Skeletal muscle satellite cell (primary cell): Measurements from ENCODE around the gene LRRC14B.

Source experiments
- H3K27me3 ChIP-seq: 2 replicates; pipeline ENCODE4 v1.7.0; 2013; ENCODE audit warnings: low read length; ENCODE audit not compliant: control insufficient read depth, insufficient read depth
- H3K36me3 ChIP-seq: 2 replicates; pipeline ENCODE4 v1.7.0; 2013; ENCODE audit warnings: mild to moderate bottlenecking, control low read depth, low read length; ENCODE audit not compliant: insufficient read depth
- H3K4me1 ChIP-seq: 2 replicates; pipeline ENCODE4 v1.7.0; 2013; ENCODE audit warnings: low read length; ENCODE audit not compliant: control insufficient read depth, insufficient read depth
- H3K4me2 ChIP-seq: 2 replicates; pipeline ENCODE4 v1.7.0; 2013; ENCODE audit warnings: mild to moderate bottlenecking, low read length
- H3K4me3 ChIP-seq: 2 replicates; pipeline ENCODE4 v1.7.0; 2013; ENCODE audit warnings: low read length
- H3K9ac ChIP-seq: 2 replicates; pipeline ENCODE4 v1.7.0; 2013; ENCODE audit warnings: mild to moderate bottlenecking, low read depth, low read length, moderate library complexity
- H3K9me3 ChIP-seq: replicated peaks from 2 replicates; pipeline ENCODE4 v1.7.0; 2013; ENCODE audit warnings: mild to moderate bottlenecking, control low read depth, low read length

The LRRC14B gene

DNA sequence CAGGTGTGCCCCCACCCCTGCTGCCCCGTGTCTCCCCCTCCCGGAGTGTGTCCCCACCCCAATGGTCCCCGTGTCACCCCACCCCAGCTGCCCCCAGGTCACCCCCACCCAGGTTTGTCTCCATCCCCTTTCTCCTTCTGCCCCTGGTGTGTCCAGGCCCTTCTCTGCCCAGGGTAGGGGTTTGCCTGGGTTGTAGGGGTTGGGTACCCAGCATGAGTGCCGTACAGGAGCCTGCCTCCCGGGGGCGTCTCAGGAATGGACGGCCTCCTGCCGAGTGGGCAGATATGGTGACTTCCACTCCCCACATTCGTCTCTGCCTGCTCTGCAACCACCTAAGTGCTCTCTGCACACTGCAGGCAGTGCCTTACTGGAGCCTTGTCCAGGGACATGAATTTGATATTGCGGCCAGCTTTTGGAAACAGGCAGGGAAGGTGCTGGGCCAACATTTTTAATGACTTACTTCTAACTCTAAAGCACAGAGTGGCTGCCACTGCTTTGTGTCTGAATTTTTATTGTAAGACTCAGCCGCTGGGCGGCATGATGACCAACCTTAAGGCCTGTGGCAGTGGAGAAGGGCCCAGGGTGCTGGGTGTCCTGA is 6.7 kb downstream of the LRRC14B start:
- H3K4me1 ChIP-seq: no peaks in the 10 kb centered on the region
- H3K36me3 ChIP-seq: peaks cover 3% of the 10 kb centered on the region
- H3K4me3 ChIP-seq: no peak overlapping the region
- no peak overlapping the region for H3K9ac ChIP-seq
- H3K4me2 ChIP-seq: no peak overlapping the region
- H3K9me3 ChIP-seq: no peaks in the 10 kb centered on the region
- peaks cover 9% of the 10 kb centered on the region for H3K27me3 ChIP-seq

DNA sequence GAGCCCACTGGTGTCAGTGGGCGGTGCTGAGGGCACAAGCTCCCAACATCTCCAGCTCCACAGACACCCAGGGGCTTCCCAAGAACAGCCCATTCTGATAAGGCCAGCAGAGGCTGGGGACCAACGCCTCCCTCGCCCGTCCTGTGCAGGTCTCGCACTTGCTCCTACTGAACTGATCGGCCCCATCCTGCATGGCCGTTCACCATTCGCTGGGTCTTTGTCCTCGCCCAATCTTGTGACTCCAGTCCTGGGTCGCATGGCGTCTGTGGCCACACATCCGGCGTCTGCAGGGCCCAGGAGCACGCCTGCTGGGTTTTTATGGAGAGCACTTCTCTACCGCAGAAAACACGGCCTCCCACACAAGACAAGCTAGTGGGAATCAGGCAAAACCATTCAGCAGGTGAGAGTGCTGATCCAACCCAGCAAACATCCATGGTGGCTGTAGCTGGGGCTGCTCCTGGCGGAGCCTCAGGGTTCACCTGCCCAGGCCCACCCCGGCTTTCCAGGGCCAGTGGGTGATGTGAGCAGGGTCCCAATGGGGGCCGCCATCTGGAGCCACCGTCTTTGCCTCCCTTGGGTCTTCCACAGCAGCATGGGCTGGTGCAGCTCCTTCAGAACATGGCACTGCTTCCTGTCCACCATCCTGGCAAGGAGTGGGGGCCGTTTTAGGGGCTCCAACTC is 7.4 kb downstream of the LRRC14B start:
- no peak overlapping the region for H3K9ac ChIP-seq

DNA sequence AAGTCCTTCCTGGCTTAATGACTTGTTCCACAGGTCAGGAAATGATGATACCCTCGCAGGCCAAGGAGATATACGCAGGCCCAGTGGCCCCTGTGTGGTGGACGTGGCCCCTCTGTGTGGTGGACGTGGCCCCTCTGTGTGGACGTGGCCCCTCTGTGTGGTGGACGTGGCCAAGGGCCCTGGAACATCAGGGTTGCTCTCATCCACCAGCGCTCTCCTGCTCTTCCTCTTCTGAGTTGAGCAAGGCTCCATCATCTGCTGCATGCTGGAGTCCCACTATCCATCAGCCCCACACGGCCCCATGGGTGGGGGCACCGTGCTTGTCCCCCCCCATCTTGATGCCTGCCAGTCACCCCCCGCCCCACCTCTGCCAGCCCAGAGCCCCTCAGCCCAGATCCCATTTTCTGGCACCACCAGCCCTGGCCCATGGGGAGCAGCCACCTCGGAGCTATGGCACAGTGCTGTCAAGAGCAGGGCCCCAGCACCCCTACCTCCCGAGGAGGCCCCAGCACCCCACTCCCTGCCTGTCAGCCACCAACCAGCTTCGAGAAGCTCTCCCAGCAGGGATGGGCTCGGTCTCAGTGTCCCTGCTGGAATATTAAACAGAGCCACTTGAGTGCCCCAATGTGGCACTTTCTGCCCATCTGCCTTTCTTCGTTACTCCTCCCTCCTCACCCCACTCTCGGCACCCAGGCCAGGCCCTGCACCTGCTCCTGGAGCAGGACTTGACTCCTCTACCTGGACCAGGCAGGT is 8.1 kb downstream of the LRRC14B start:
- peaks cover 13% of the 10 kb centered on the region for H3K36me3 ChIP-seq
- H3K4me1 ChIP-seq: no peaks in the 10 kb centered on the region
- H3K4me2 ChIP-seq: no peak overlapping the region
- H3K9ac ChIP-seq: no peak overlapping the region
- H3K4me3 ChIP-seq: no peak overlapping the region
- peaks cover 7% of the 10 kb centered on the region for H3K27me3 ChIP-seq
- no peaks in the 10 kb centered on the region for H3K9me3 ChIP-seq

More for the DNA sequence above, 7.4 kb downstream of the LRRC14B start:
- Histone ChIP-seq H3K4me3 (no peak overlapping the region), H3K4me2 (no peak overlapping the region), H3K36me3 (peaks cover 8% of the 10 kb centered on the region), H3K4me1 (no peaks in the 10 kb centered on the region), H3K9me3 (no peaks in the 10 kb centered on the region), H3K27me3 (peaks cover 9% of the 10 kb centered on the region)

DNA sequence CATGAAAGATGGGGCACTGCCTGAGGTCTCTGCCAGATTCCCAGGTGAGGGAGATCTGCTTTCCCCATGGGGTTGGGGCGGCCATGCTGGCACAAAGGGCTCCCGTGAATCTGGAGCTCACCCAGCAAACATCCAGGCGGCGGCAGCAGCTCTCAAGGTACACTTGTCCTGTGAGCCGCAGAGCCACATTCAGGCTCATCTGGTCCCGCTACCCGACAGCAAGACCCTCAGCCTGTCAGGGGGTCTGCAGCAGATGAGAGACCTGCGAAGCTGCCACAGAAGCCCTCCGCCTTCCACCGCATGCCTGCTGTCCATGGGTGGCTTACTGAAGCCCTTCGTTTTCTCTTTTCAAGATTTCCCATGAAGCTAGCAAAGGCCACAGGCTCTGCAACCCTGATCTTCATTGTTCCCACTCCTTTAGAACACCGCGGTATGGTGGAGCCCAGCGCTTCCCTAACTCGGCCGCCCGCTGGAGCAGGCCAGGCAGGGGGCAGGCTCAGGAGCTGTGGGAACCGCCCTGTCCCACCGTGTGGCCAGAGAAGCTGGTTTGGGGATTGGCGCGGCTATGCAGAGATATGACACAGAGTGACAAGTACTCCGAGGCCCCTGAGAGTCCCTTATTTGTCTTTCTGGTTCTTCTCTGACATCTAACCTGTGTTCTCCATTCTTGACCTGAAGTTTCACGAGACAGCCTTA is 8.8 kb downstream of the LRRC14B start:
- Histone ChIP-seq H3K4me2 (no peak overlapping the region), H3K4me1 (no peaks in the 10 kb centered on the region), H3K4me3 (no peak overlapping the region), H3K9ac (no peak overlapping the region), H3K36me3 (peaks cover 17% of the 10 kb centered on the region), H3K27me3 (no peaks in the 10 kb centered on the region), H3K9me3 (no peaks in the 10 kb centered on the region)

DNA sequence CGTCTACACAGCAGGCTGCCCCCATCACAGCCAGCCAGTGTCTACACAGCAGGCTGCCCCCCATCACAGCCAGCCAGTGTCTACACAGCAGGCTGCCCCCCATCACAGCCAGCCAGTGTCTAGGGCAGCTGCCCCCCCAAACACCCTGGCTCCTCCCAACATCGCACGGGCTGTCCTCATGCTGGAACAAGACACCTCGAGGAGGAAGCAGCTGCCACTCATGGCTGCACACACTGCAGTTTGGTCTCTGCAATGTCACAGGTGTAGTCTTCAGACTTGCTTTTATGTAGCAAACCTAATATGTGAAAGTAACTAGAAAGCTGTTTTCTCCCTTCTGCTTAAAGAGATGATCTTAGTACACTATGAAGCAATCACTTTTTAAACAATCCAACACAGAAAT is 9.7 kb downstream of the LRRC14B start:
- Histone ChIP-seq H3K36me3 (peaks cover 24% of the 10 kb centered on the region), H3K4me1 (no peaks in the 10 kb centered on the region), H3K4me2 (no peak overlapping the region), H3K9me3 (no peaks in the 10 kb centered on the region), H3K9ac (no peak overlapping the region), H3K4me3 (no peak overlapping the region), H3K27me3 (no peaks in the 10 kb centered on the region)

DNA sequence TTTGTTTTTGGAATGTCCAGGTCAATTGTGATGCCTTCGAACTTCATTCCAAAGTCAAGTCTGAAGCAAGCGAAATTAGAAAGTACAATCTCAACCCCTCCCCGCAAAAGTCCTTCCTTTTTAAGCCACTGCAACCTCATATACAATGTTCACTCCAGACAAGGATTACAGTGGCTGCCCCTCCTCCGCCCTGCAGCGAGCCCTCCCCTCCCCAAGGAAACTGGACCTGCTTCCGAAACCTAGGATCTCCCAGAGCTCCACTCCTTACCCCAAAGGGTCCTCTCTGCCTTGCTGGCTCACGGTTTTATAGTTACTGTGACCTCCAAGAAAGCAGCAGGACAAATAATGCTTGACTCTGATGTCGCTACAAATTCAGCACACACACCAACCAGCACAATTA is 10.4 kb downstream of the LRRC14B start:
- no peak overlapping the region for H3K4me2 ChIP-seq
- peaks cover 6% of the 10 kb centered on the region for H3K4me1 ChIP-seq
- H3K36me3 ChIP-seq: peaks cover 24% of the 10 kb centered on the region
- no peak overlapping the region for H3K9ac ChIP-seq
- no peaks in the 10 kb centered on the region for H3K9me3 ChIP-seq
- no peak overlapping the region for H3K4me3 ChIP-seq
- no peaks in the 10 kb centered on the region for H3K27me3 ChIP-seq

DNA sequence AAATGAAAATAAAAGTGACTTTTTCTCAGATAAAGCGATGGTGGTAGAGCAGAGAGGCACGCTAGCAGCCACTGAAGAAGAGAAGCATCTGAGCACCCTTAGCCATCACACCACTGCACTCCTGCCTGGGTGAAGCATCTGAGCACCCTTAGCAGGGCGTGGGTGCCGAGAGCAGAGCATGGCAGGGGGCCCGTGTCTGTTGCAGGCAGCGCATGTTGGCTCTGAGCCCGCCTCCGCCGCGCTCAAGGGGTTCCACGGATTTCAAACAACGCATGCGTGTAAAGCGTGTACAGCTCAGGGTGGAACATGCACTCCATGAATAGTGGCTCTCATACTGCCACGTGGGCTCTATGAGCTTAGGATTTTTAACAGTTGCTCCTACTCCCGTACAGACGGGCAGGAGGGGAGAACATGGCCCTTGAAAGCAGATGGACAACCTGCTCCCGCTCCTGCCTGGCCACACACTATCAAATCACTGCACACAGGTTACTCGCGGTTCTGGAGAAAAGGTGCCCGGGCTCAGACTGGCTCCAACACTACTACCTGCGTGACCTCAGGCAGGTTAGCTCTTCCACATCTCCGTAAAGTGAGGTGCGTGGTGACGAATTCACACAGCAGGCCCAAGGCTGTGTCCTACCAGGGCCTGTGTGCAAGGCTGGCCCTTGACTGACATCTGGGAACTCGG is 12.1 kb downstream of the LRRC14B start:
- peaks cover 27% of the 10 kb centered on the region for H3K36me3 ChIP-seq

DNA sequence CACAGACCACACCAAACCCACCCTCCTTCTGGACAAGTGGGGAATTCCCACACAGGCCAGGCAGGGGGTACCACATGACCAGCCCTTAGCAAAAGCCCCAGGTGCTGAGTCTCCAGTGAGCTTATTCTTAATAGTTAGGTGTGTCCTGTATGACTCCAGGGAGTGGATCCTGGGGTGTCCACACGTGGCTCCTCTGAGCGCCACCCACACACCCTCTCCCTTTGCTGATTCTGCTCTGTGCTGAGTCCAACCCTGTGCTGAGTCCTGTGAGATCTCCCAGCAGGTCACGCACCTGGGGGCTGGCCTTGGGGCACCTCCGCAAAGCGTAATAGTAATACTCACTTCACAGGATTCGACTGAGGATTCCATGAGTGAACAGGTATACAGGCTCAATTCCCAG is 12.7 kb downstream of the LRRC14B start:
- H3K9ac ChIP-seq: no peak overlapping the region
- no peaks in the 10 kb centered on the region for H3K27me3 ChIP-seq
- H3K9me3 ChIP-seq: no peaks in the 10 kb centered on the region
- H3K36me3 ChIP-seq: peaks cover 25% of the 10 kb centered on the region
- peaks cover 7% of the 10 kb centered on the region for H3K4me1 ChIP-seq
- no peak overlapping the region for H3K4me3 ChIP-seq
- H3K4me2 ChIP-seq: no peak overlapping the region

More for the DNA sequence above, 12.1 kb downstream of the LRRC14B start:
- H3K4me2 ChIP-seq: no peak overlapping the region
- no peaks in the 10 kb centered on the region for H3K27me3 ChIP-seq
- no peaks in the 10 kb centered on the region for H3K9me3 ChIP-seq
- peaks cover 7% of the 10 kb centered on the region for H3K4me1 ChIP-seq
- H3K4me3 ChIP-seq: no peak overlapping the region
- no peak overlapping the region for H3K9ac ChIP-seq

DNA sequence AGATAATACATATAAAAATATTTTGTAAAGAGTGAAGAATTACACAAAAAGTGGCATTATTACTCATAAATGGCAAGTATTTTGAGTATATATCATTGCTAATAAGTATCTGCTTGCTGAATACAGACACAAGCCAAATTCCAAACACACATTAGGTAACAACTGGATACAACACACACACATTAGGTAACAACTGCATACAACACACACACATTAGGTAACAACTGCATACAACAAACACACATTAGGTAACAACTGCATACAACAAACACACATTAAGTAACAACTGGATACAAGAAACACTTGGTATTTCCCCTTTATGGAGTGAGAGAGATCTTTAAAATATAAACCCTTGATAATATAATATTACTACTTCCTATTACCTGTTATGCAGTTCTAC is 13.2 kb downstream of the LRRC14B start:
- Histone ChIP-seq H3K9ac (no peak overlapping the region), H3K4me1 (peaks cover 7% of the 10 kb centered on the region), H3K4me2 (no peak overlapping the region), H3K27me3 (no peaks in the 10 kb centered on the region), H3K4me3 (no peak overlapping the region), H3K9me3 (no peaks in the 10 kb centered on the region), H3K36me3 (peaks cover 24% of the 10 kb centered on the region)

DNA sequence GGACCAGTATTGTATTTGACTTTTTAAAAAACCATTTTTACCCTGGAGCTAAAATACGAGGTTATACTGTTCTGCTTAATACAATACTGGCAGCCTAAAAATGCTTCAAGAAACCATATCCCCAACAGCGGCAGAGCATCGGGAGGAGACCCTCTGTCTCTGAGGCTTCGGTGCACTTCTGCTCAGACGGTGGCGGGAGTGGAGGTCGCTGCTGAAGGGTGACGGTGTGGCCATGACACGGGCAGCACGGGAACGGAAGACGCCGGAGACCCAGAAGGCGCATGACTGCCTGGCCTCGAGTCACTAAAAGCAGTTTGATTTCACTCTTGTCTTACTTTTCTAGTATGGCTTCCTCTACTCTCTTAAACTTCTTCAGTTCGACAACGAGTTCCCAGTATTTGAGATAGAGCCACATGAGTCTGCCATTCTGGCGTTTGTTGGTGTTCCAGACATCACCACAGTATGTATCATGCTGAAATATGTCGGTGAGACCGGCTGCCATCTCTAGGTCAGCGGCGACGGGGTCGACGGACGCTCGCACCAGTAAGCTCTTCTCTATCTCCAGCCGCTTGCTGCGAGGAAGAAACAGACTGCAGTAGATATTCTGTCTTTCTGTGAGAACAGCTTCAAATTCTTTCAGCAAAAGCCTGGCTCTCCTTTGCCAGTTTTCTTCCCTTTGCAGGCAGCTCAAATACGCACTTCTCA is 13.8 kb downstream of the LRRC14B start:
- Histone ChIP-seq H3K4me1 (peaks cover 7% of the 10 kb centered on the region), H3K9me3 (no peaks in the 10 kb centered on the region), H3K4me3 (no peak overlapping the region), H3K4me2 (no peak overlapping the region), H3K9ac (no peak overlapping the region), H3K36me3 (peaks cover 24% of the 10 kb centered on the region), H3K27me3 (no peaks in the 10 kb centered on the region)
